B cell (primary cell): ENCODE results near the gene ADAM23. TPM values are rescaled to one million over a fixed set of nuclear protein-coding genes. Genes with fewer than 3 reads are reported as not detected.

ENCODE experiments used
- ATAC-seq: fragments of 200-7000 bp; cut with Tn5 transposase; one replicate; pipeline ENCODE4 v1.10.0; 2021; ENCODE audit warnings: low read depth, mild to moderate bottlenecking, moderate number of reproducible peaks, moderate library complexity
- CTCF ChIA-PET: fragments of 350-600 bp; sonication (Branson Sonifier 250); formaldehyde crosslinking; loops from one replicate; lab custom pipeline; 2021; ENCODE audit warnings: antibody characterized with exemption, inconsistent platforms; lab: Charles Lee
- POLR2A ChIA-PET: fragments of 350-600 bp; sonication (Branson Sonifier 250); formaldehyde crosslinking; loops from one replicate; lab custom pipeline; 2021; ENCODE audit warnings: antibody characterized with exemption; lab: Charles Lee
- DNase-seq: peaks from one replicate; pipeline ENCODE4 v3.0.0; 2013
- H2AFZ ChIP-seq: 2 replicates; pipeline ENCODE4 v1.6.1; 2012; ENCODE audit warnings: mild to moderate bottlenecking, low read depth, low read length; ENCODE audit not compliant: insufficient read depth, poor library complexity, severe bottlenecking
- H3K27ac ChIP-seq, 2 donors: 1 replicate in 1 of 2; 2 replicates in 1 of 2; pipeline ENCODE4 v1.5.1; 2012 to 2013; ENCODE audit warnings: low read length in 2 of 2, mild to moderate bottlenecking in 2 of 2, moderate library complexity in 1 of 2
- H3K27me3 ChIP-seq, 4 experiments: fragments of 200-600 bp in 1 of 4; sonication (generic) in 1 of 4; replicated peaks in 1 of 4; 1 replicate in 2 of 4; 2 replicates in 2 of 4; pipeline versions ENCODE4 v1.6.1 to v1.7.0; 2013 to 2016; ENCODE audit warnings: low read length in 3 of 4, mild to moderate bottlenecking in 2 of 4, mixed read lengths in 1 of 4, moderate library complexity in 1 of 4; ENCODE audit not compliant: insufficient read depth in 4 of 4, control insufficient read depth in 3 of 4; ENCODE audit errors: control extremely low read depth in 1 of 4
- H3K36me3 ChIP-seq, 2 experiments: replicated peaks in 1 of 2; 1 replicate in 1 of 2; 2 replicates in 1 of 2; pipeline versions ENCODE4 v1.6.1 to v1.7.1; 2013; ENCODE audit warnings: low read length in 1 of 2; ENCODE audit not compliant: insufficient read depth in 2 of 2, control insufficient read depth in 1 of 2; ENCODE audit errors: control extremely low read depth in 1 of 2, extremely low read depth in 1 of 2
- H3K4me1 ChIP-seq, 2 donors: fragments of 200-600 bp in 1 of 2; sonication (generic) in 1 of 2; 1 replicate in 1 of 2; 2 replicates in 1 of 2; pipeline versions ENCODE4 v1.5.1 to v1.6.1; 2013 to 2017; ENCODE audit warnings: low read length in 2 of 2; ENCODE audit not compliant: control insufficient read depth in 2 of 2, insufficient read depth in 2 of 2
- H3K4me2 ChIP-seq: replicated peaks from 2 replicates; pipeline ENCODE3; 2012; ENCODE audit warnings: mild to moderate bottlenecking, low read depth, low read length; ENCODE audit not compliant: poor library complexity, severe bottlenecking
- H3K4me3 ChIP-seq, 5 experiments: fragments of 200-600 bp in 1 of 5; sonication (generic) in 1 of 5; 1 replicate in 3 of 5; 2 replicates in 2 of 5; pipeline versions ENCODE4 v1.5.1 to v1.7.0; 2011 to 2016; ENCODE audit warnings: low read length in 4 of 5, mild to moderate bottlenecking in 4 of 5, low read depth in 2 of 5, control low read depth in 1 of 5, moderate library complexity in 1 of 5; ENCODE audit not compliant: insufficient read depth in 1 of 5; ENCODE audit errors: control extremely low read depth in 1 of 5, extremely low read depth in 1 of 5
- H3K79me2 ChIP-seq: fragments of 200-600 bp; sonication (generic); one replicate; pipeline ENCODE4 v1.6.0; 2016; ENCODE audit warnings: low read length; ENCODE audit not compliant: control insufficient read depth, insufficient read depth
- H3K9ac ChIP-seq: fragments of 200-600 bp; sonication (generic); 2 replicates; pipeline ENCODE4 v1.6.1; 2017; ENCODE audit warnings: mild to moderate bottlenecking, low read length, moderate library complexity
- H3K9me3 ChIP-seq, 3 donors: one replicate each; pipeline versions ENCODE4 v1.6.1 to v1.7.1; 2013; ENCODE audit warnings: low read length in 2 of 3; ENCODE audit not compliant: control insufficient read depth in 2 of 3, insufficient read depth in 1 of 3; ENCODE audit errors: control extremely low read depth in 1 of 3
- H4K20me1 ChIP-seq: 2 replicates; pipeline ENCODE4 v1.6.0; 2012; ENCODE audit warnings: mild to moderate bottlenecking, low read length; ENCODE audit not compliant: insufficient read depth, control insufficient read depth, poor library complexity, severe bottlenecking
- H3K27ac Mint-ChIP-seq: one replicate; pipeline ENCODE4 v1.8.0; 2021; ENCODE audit warnings: mixed read lengths
- H3K27me3 Mint-ChIP-seq: one replicate; pipeline ENCODE4 v1.8.0; 2021; ENCODE audit warnings: mixed read lengths
- H3K4me1 Mint-ChIP-seq: one replicate; pipeline ENCODE4 v1.8.0; 2021; ENCODE audit warnings: mixed read lengths
- H3K4me3 Mint-ChIP-seq: one replicate; pipeline ENCODE4 v1.8.0; 2021; ENCODE audit warnings: mixed read lengths
- H3K9me3 Mint-ChIP-seq: one replicate; pipeline ENCODE4 v1.8.0; 2022; ENCODE audit warnings: mixed read lengths; ENCODE audit not compliant: insufficient read depth
- EZH2 ChIP-seq: IDR thresholded peaks from 2 replicates; pipeline ENCODE4 v1.6.1; 2012; ENCODE audit warnings: borderline replicate concordance, low read depth, mild to moderate bottlenecking, moderate library complexity, low read length; ENCODE audit not compliant: insufficient read depth, poor library complexity, severe bottlenecking
- intact Hi-C: fragments of 100-400 bp; cut with micrococcal nuclease; formaldehyde crosslinking; loops from one replicate; pipeline ENCODE4 v1.10.0; 2022
- polyA plus RNA-seq: library from polyadenylated mRNA; depleted of rRNA; stranded (reverse); fragments of >200 nt; gene quantifications from 2 replicates; pipeline ENCODE4 v1.2.3, GENCODE V29; 2012
- total RNA-seq, 2 donors: library from RNA; stranded (reverse); fragments of 120-200 nt in 1 of 2; gene quantifications; 1 replicate in 1 of 2; 2 replicates in 1 of 2; pipeline versions ENCODE4 v1.2.3 to v1.2.4, GENCODE V29; 2013 to 2022
- TF ChIP-seq, protein P1 (sequence below): fragments of 200-600 bp; IDR thresholded peaks from one replicate; pipeline ENCODE4 v1.8.0; 2022; ENCODE audit warnings: antibody characterized with exemption, mild to moderate bottlenecking

The ADAM23 gene
- total and polyA plus RNA-seq, 2 donors (not counting 1 experiment from before 2014, with no cell fraction given): 0.78 to 1.7 TPM

DNA sequence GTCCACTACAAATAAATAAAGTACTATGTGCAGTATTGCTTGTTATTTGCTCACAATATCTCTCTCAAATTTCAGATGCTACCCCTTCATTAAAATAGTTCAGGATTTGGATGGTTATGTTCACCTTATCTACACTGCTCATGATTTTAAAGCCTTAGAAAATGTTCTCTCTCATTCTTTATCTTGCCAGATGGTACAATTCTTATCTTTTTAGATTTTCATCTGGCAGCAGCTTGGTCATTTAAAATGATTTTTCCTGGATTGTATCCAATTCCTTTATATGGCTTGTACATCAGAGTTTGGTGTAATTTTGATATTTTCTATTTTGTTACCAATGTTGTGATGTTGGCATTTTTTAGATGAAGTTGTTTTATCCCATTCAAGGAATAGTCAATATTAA, 10.1 kb upstream of the ADAM23 start:
- ATAC-seq (no peak), DNase-seq (no peak)
- Histone ChIP-seq H3K4me1 (no peaks in the 10 kb centered on the region), H3K9ac (no peak overlapping the region), H3K9me3 (no peaks in the 10 kb centered on the region), H3K36me3 (no peaks in the 10 kb centered on the region), H2AFZ (no peak overlapping the region), H3K79me2 (no peaks in the 10 kb centered on the region), H3K4me2 (no peak overlapping the region), H3K4me3 (no peak overlapping the region), H3K27me3 (peaks cover 0 to 6% (median 1%) of the 10 kb centered on the region in 4 experiments), H4K20me1 (no peaks in the 10 kb centered on the region), H3K27ac (no peak overlapping the region)
- Mint-ChIP-seq H3K9me3 (no peaks in the 10 kb centered on the region), H3K4me1 (no peaks in the 10 kb centered on the region), H3K4me3 (no peak overlapping the region), H3K27me3 (peaks cover 34% of the 10 kb centered on the region), H3K27ac (no peak overlapping the region)
- ChIA-PET CTCF (no interaction called here), POLR2A (no interaction called here)
- TF ChIP-seq EZH2: no peak
- TF ChIP-seq, protein P1, sequence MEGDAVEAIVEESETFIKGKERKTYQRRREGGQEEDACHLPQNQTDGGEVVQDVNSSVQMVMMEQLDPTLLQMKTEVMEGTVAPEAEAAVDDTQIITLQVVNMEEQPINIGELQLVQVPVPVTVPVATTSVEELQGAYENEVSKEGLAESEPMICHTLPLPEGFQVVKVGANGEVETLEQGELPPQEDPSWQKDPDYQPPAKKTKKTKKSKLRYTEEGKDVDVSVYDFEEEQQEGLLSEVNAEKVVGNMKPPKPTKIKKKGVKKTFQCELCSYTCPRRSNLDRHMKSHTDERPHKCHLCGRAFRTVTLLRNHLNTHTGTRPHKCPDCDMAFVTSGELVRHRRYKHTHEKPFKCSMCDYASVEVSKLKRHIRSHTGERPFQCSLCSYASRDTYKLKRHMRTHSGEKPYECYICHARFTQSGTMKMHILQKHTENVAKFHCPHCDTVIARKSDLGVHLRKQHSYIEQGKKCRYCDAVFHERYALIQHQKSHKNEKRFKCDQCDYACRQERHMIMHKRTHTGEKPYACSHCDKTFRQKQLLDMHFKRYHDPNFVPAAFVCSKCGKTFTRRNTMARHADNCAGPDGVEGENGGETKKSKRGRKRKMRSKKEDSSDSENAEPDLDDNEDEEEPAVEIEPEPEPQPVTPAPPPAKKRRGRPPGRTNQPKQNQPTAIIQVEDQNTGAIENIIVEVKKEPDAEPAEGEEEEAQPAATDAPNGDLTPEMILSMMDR: no peak
- intact Hi-C loops: no loop called here

DNA sequence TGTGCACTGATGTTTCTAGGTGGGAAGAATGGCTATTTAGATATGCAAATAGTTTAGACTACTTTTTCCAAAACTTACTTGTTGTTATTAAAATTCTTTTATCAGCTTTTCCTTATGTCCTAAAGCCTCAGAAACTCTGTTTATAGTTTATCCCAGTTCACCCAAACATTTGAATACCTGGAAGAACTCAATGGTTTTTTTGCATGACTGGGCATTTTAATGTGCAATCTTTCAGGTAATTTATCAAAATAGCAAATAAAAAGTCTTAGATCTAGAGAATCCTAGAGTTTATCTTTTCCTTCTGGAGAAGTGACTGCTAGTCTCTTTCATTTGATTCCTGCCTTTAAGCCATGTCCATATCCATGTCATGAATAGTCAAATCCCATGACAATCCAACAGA, 9.6 kb upstream of the ADAM23 start:
- DNase-seq (no peak), ATAC-seq (no peak)
- ChIA-PET CTCF (no interaction called here), POLR2A (no interaction called here)
- Mint-ChIP-seq H3K9me3 (no peaks in the 10 kb centered on the region), H3K27me3 (peaks cover 34% of the 10 kb centered on the region), H3K27ac (no peak overlapping the region), H3K4me3 (no peak overlapping the region), H3K4me1 (no peaks in the 10 kb centered on the region)
- Histone ChIP-seq H3K27me3 (peaks cover 0 to 5% (median 1%) of the 10 kb centered on the region in 4 experiments), H3K27ac (no peak overlapping the region), H3K4me1 (no peaks in the 10 kb centered on the region), H3K4me2 (no peak overlapping the region), H4K20me1 (no peaks in the 10 kb centered on the region), H3K9me3 (no peaks in the 10 kb centered on the region), H3K4me3 (no peak overlapping the region), H3K36me3 (no peaks in the 10 kb centered on the region), H3K79me2 (no peaks in the 10 kb centered on the region), H3K9ac (no peak overlapping the region), H2AFZ (no peak overlapping the region)
- TF ChIP-seq, protein P1: no peak
- TF ChIP-seq EZH2: no peak
- intact Hi-C loops: no loop called here
